ENCODE results near the gene TMEM151A.
A peak's percentile ranks its signal among the peaks of the same experiment; 100 is the strongest.

The TMEM151A gene

DNA sequence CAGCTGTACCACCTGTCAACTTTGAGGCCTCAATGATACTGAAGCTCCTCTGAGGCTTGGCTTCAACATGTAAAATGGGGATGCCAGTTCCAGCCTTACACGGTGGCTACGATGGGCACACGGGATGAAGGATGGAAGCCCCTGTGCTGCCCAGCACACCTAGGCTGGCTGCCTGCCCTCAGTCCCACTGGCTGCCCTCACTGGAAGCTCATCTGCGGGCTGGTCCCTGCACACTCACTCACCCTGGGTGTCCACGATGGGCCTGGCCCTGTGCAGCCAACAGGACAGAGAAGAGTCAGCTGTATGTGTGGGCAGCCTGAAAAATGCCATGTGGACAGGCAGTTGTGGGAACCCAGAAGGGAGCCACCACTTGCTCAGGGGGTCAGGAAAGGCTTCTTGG is 5.0 kb upstream of the TMEM151A start:
- H3K9me3 ChIP-seq (ENCODE audit: control extremely low read depth in 1 of 5, control insufficient read depth in 4 of 5, insufficient read depth in 2 of 5, low read depth in 1 of 5, low read length in 4 of 5): no peaks in the 10 kb centered on the region
- 99% methylated on average over 5 of the region's 5 CpGs for WGBS (ENCODE audit: insufficient coverage)
- no peak overlapping the region for H3K4me3 ChIP-seq (ENCODE audit: control insufficient read depth in 1 of 7, extremely low read depth in 1 of 7, insufficient read depth in 4 of 7, low read depth in 2 of 7, low read length in 6 of 7)
- ChIA-PET CTCF (interaction anchor here (0.6 to 11.6 kb wide), 5 partner anchors 16 to 64 kb away, joined by 3 to 100 read pairs (median 14); no protein-coding TSS in a partner anchor), POLR2A (interaction anchor here (0.6 to 0.7 kb wide), 3 partner anchors 27 to 181 kb away, joined by 3 to 7 read pairs (median 4); no protein-coding TSS in a partner anchor)
- H3K4me1 ChIP-seq (ENCODE audit: control extremely low read depth in 1 of 4, control insufficient read depth in 4 of 4, insufficient read depth in 4 of 4, low read length in 3 of 4): peaks cover 0 to 40% (median 36%) of the 10 kb centered on the region in 4 experiments
- no peak overlapping the region for H3K27ac ChIP-seq (ENCODE audit: insufficient read depth in 1 of 2, low read depth in 1 of 2, low read length in 2 of 2, poor library complexity in 1 of 2, severe bottlenecking in 2 of 2)
- DNase-seq: no peak
- peaks cover 0 to 8% (median 2%) of the 10 kb centered on the region in 4 experiments for H3K36me3 ChIP-seq (ENCODE audit: control insufficient read depth in 4 of 4, insufficient read depth in 4 of 4, low read length in 3 of 4)
- H3K27me3 ChIP-seq (replicated peaks in 2 of 5; ENCODE audit: control insufficient read depth in 4 of 5, insufficient read depth in 5 of 5, low read length in 4 of 5): peaks cover 0 to 17% (median 10%) of the 10 kb centered on the region in 5 experiments

DNA sequence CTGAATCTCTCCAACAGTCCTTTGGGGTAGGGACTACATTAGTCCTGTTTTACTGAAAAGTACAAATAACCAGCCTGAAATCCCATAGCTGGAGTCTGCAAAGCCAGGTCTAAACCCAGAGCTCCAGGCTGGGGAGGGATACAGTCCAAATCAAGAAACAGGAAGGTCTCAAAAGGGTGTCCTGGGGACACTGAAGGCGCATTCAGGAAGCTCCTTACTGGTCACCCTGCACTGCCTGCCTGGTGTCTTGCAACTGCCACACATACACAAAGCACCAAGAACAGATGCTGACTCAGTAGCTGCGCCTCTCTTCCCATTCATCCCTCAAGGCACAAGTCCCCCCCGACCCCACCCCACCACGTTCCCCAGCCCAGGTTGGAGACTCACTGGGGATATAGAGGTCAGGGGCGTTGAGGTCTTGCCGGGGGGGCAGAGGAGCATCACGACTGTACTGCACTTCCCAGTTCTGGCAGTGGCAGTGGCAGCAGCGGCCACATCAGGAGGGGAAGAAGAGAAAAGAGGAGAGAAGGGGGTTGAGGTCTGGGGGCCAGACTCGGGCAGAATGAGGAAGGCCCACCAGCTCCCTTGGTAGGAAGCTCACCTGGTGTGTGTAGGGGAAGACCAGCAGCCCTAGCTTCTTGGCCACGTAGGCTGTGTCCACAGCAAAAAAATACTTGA is 4.3 kb upstream of the TMEM151A start:
- peaks cover 0 to 8% (median 2%) of the 10 kb centered on the region in 4 experiments for H3K36me3 ChIP-seq (ENCODE audit: control insufficient read depth in 4 of 4, insufficient read depth in 4 of 4, low read length in 3 of 4)
- WGBS (ENCODE audit: insufficient coverage): 65% methylated on average over 5 of the region's 10 CpGs
- peak overlapping the region in 3 of 7 experiments; percentile 81 to 93 (median 90) for H3K4me3 ChIP-seq (ENCODE audit: control insufficient read depth in 1 of 7, extremely low read depth in 1 of 7, insufficient read depth in 4 of 7, low read depth in 2 of 7, low read length in 6 of 7)
- H3K4me1 ChIP-seq (ENCODE audit: control extremely low read depth in 1 of 4, control insufficient read depth in 4 of 4, insufficient read depth in 4 of 4, low read length in 3 of 4): peaks cover 0 to 42% (median 36%) of the 10 kb centered on the region in 4 experiments
- CTCF ChIA-PET: interaction anchor here (1.2 to 11.6 kb wide), 7 partner anchors 16 to 87 kb away, joined by 3 to 100 read pairs (median 7); partner anchors contain the start of gene RIN1
- DNase-seq: no peak
- H3K27ac ChIP-seq (ENCODE audit: insufficient read depth in 1 of 2, low read depth in 1 of 2, low read length in 2 of 2, poor library complexity in 1 of 2, severe bottlenecking in 2 of 2): no peak overlapping the region
- POLR2A ChIA-PET: interaction anchor here (0.6 kb wide), 2 partner anchors 118 to 180 kb away, joined by 3 to 4 read pairs; no protein-coding TSS in a partner anchor
- peaks cover 0 to 23% (median 10%) of the 10 kb centered on the region in 5 experiments for H3K27me3 ChIP-seq (replicated peaks in 2 of 5; ENCODE audit: control insufficient read depth in 4 of 5, insufficient read depth in 5 of 5, low read length in 4 of 5)
- H3K9me3 ChIP-seq (ENCODE audit: control extremely low read depth in 1 of 5, control insufficient read depth in 4 of 5, insufficient read depth in 2 of 5, low read depth in 1 of 5, low read length in 4 of 5): no peaks in the 10 kb centered on the region

DNA sequence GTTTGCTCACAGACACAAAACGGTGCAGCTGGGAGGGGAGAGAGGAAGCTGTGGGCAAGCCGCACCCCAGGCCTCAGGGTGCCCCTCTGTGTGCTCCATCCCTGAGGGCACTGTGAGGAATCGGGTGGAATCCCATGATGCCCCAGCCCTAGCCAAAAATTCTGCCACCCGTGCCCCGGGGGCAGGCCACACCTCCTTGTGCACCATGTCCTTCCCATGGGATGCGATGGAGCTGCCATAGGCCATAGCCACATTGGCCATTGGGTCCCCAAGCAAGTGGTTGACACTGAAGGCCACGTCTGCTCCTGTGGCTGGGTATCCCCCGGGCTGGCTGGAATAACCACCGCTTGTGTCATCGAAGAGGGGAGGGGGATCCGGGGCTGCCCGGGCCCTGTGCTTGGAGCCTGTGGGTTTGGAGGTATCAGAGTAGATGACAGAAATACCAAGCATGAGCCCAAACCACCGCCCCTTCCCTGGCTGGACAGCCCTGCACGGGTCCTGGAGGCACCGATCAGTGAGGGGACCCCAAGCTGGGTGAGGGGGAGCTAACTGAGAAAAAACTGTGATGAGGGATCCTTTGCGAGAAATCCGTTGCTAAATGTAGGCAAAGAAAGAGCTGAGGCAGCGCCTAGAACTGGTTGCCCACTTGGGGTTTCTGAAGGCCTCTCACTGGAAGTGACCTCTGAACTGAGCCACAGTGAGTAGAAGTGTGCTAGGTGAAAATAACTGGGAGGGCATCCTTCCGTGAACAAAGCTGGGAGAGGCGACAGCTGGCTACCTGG is 3.6 kb upstream of the TMEM151A start:
- peak overlapping the region; percentile 33 to 83 for H3K27ac ChIP-seq (ENCODE audit: insufficient read depth in 1 of 2, low read depth in 1 of 2, low read length in 2 of 2, poor library complexity in 1 of 2, severe bottlenecking in 2 of 2)
- H3K4me3 ChIP-seq (ENCODE audit: control insufficient read depth in 1 of 7, extremely low read depth in 1 of 7, insufficient read depth in 4 of 7, low read depth in 2 of 7, low read length in 6 of 7): peak overlapping the region; percentile 64 to 93 (median 80)
- no peaks in the 10 kb centered on the region for H3K9me3 ChIP-seq (ENCODE audit: control extremely low read depth in 1 of 5, control insufficient read depth in 4 of 5, insufficient read depth in 2 of 5, low read depth in 1 of 5, low read length in 4 of 5)
- peaks cover 0 to 8% (median 2%) of the 10 kb centered on the region in 4 experiments for H3K36me3 ChIP-seq (ENCODE audit: control insufficient read depth in 4 of 4, insufficient read depth in 4 of 4, low read length in 3 of 4)
- DNase-seq: no peak
- WGBS (ENCODE audit: insufficient coverage): 60% methylated on average over 18 of the region's 20 CpGs
- peaks cover 0 to 37% (median 32%) of the 10 kb centered on the region in 4 experiments for H3K4me1 ChIP-seq (ENCODE audit: control extremely low read depth in 1 of 4, control insufficient read depth in 4 of 4, insufficient read depth in 4 of 4, low read length in 3 of 4)
- POLR2A ChIA-PET: interaction anchor here (1.2 kb wide), 1 partner anchor 56 kb away, joined by 5 read pairs; no protein-coding TSS in a partner anchor
- CTCF ChIA-PET: interaction anchor here (1.2 to 11.6 kb wide), 9 partner anchors 17 to 88 kb away, joined by 3 to 100 read pairs (median 7); partner anchors contain the start of gene RIN1
- peaks cover 0 to 30% (median 17%) of the 10 kb centered on the region in 5 experiments for H3K27me3 ChIP-seq (replicated peaks in 2 of 5; ENCODE audit: control insufficient read depth in 4 of 5, insufficient read depth in 5 of 5, low read length in 4 of 5)

DNA sequence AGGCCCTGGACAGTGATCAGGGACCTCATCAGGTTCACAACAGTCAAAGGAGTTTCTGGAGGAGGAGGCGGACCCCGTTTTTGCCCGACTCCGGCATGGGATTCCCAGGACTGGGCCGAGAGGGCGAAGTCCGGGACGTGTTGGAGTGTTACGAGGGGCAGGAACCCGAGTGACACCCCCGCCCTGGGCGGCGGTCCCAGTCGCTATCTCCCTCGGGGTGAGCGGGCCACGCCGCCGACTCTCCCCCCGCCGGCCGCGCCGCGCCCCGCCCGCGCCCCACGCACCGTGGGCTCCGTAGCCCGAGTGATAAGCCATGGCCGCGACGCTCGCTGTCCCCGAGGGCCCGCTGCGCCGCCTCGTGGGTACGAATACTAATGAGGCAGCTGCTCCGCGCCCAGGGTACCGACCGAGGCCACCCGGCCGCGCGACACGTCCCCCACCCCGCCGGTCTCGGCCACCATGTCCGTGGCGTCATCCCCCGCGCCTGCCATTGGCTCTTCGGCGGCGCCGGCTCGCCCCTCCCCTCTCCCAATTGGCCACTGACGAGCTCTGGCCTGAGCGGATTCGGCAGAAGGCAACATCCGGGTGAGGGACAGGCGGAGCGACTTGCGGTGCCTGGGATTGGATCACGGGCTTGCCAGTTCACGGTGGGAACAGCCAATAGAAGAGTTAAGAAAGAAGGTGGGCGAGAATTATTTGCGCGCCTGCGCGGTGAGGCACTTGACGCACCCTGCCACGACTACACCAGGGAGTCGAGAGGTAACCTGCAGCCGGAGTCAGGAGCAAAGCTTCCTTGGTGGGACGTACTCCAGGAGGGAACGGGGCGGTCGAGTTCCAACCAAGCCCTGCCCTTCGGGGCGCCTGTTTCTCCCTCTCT is 2.8 kb upstream of the TMEM151A start, which contains the start of gene YIF1A:
Gene YIF1A, minus strand, starts transcription at position 473 of the 877 bp plus-strand sequence. Its CDS starts 158 bp downstream, at position 315.
- H3K27ac ChIP-seq (ENCODE audit: insufficient read depth in 1 of 2, low read depth in 1 of 2, low read length in 2 of 2, poor library complexity in 1 of 2, severe bottlenecking in 2 of 2): peak within 1 kb of the TSS; percentile 33 to 83
- CTCF ChIA-PET: interaction anchor here (0.6 to 11.6 kb wide), 10 partner anchors 9 to 93 kb away, joined by 3 to 100 read pairs (median 6); partner anchors contain the start of gene RIN1
- WGBS (ENCODE audit: insufficient coverage): 0% methylated on average over 82 of the region's 87 CpGs

DNA sequence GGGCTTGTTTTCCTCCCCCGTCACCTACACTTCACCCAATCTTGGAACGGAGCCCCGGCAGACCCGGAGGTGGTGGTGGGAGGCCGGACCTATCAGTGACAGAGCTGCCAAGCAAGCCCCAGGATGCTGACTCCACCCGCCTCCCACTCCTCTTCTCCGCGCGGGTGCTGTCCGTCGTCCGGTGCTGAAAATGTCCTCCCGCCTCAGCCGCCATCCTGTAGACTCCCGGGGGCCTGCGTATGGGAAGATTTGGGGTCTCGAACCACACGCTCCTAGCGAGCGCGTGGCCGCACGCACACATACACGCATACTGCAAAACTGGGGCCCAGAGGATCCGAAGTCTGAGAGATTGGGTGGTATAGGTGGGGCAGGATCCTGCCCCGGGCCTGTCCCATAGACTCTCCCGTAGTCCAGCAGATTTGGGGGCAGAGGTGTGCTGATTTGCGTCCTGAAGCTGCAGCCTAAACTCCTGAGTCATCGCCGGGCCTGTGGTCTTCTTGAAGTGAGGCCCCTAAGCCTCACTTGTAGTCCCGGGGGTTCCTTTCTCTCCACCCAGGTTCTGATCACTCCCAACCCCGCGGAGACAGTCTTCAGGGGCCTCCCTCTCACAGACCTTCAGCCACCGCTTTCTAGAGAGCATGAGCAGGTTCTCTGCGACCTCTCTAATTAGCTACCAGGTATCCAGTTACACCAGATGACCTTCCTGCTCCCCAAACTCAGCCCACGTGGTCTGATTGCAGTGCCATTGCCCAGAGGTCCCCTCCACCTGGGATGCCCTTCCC is 2.0 kb upstream of the TMEM151A start:
- H3K4me3 ChIP-seq (ENCODE audit: control insufficient read depth in 1 of 7, extremely low read depth in 1 of 7, insufficient read depth in 4 of 7, low read depth in 2 of 7, low read length in 6 of 7): peak overlapping the region; percentile 13 to 93 (median 80)
- H3K9me3 ChIP-seq (ENCODE audit: control extremely low read depth in 1 of 5, control insufficient read depth in 4 of 5, insufficient read depth in 2 of 5, low read depth in 1 of 5, low read length in 4 of 5): no peaks in the 10 kb centered on the region
- whole genome bisulfite sequencing (ENCODE audit: insufficient coverage): 24% methylated on average over 15 of the region's 36 CpGs
- DNase-seq: peak; percentile 75 to 92 (median 89)
- CTCF ChIA-PET: interaction anchor here (0.6 to 11.6 kb wide), 9 partner anchors 9 to 94 kb away, joined by 3 to 100 read pairs (median 6); no protein-coding TSS in a partner anchor
- peaks cover 0 to 3% (median 2%) of the 10 kb centered on the region in 4 experiments for H3K36me3 ChIP-seq (ENCODE audit: control insufficient read depth in 4 of 4, insufficient read depth in 4 of 4, low read length in 3 of 4)
- H3K27me3 ChIP-seq (replicated peaks in 2 of 5; ENCODE audit: control insufficient read depth in 4 of 5, insufficient read depth in 5 of 5, low read length in 4 of 5): peaks cover 0 to 47% (median 17%) of the 10 kb centered on the region in 5 experiments
- peak overlapping the region in 1 of 2 experiments; percentile 74 for H3K27ac ChIP-seq (ENCODE audit: insufficient read depth in 1 of 2, low read depth in 1 of 2, low read length in 2 of 2, poor library complexity in 1 of 2, severe bottlenecking in 2 of 2)
- POLR2A ChIA-PET: interaction anchor here (0.6 to 1.2 kb wide), 4 partner anchors 11 to 55 kb away, joined by 3 to 5 read pairs (median 4); no protein-coding TSS in a partner anchor
- H3K4me1 ChIP-seq (ENCODE audit: control extremely low read depth in 1 of 4, control insufficient read depth in 4 of 4, insufficient read depth in 4 of 4, low read length in 3 of 4): peaks cover 0 to 37% (median 32%) of the 10 kb centered on the region in 4 experiments

More for the DNA sequence above, 2.8 kb upstream of the TMEM151A start, which contains the start of gene YIF1A:
- peaks cover 0 to 37% (median 32%) of the 10 kb centered on the region in 4 experiments for H3K4me1 ChIP-seq (ENCODE audit: control extremely low read depth in 1 of 4, control insufficient read depth in 4 of 4, insufficient read depth in 4 of 4, low read length in 3 of 4)
- no peaks in the 10 kb centered on the region for H3K9me3 ChIP-seq (ENCODE audit: control extremely low read depth in 1 of 5, control insufficient read depth in 4 of 5, insufficient read depth in 2 of 5, low read depth in 1 of 5, low read length in 4 of 5)
- peaks cover 0 to 8% (median 2%) of the 10 kb centered on the region in 4 experiments for H3K36me3 ChIP-seq (ENCODE audit: control insufficient read depth in 4 of 4, insufficient read depth in 4 of 4, low read length in 3 of 4)
- peak; percentile 99 to 100 (median 99) for DNase-seq
- POLR2A ChIA-PET: interaction anchor here (0.6 to 1.2 kb wide), 5 partner anchors 10 to 369 kb away, joined by 3 to 5 read pairs (median 4); no protein-coding TSS in a partner anchor
- peaks cover 0 to 39% (median 17%) of the 10 kb centered on the region in 5 experiments for H3K27me3 ChIP-seq (replicated peaks in 2 of 5; ENCODE audit: control insufficient read depth in 4 of 5, insufficient read depth in 5 of 5, low read length in 4 of 5)
- H3K4me3 ChIP-seq (ENCODE audit: control insufficient read depth in 1 of 7, extremely low read depth in 1 of 7, insufficient read depth in 4 of 7, low read depth in 2 of 7, low read length in 6 of 7): peak within 1 kb of the TSS; percentile 64 to 93 (median 80)
